ENCODE measurements around the gene IL6. TPM values are rescaled to one million over a fixed set of nuclear protein-coding genes. Genes with fewer than 3 reads are reported as not detected.

The IL6 gene
- total and polyA plus RNA-seq, 2 donors (not counting 1 experiment from before 2014, with no cell fraction given), result 2.6 to 222 TPM

DNA sequence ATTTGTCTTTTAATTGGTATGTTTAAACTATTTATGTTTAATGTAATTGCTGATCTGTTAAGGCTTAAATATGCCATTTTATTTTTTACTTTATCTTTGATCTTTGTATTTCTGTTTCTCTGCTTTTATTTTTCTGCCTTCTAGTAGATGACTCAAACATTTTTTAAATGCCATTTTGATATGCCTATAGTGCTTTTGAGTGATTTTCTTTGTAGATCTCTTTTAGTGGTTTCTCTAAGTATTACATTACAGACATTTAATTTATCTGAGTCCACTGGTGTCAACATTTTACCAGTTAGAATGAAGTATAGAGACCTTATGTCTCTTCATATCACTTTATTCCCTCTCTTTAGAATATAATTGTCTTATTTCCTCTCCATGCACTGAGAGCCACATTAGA, 32.7 kb downstream of the IL6 start:
- Mint-ChIP-seq H3K4me3 (no peak overlapping the region), H3K9me3 (ENCODE audit: insufficient read depth) (no peaks in the 10 kb centered on the region), H3K27ac (no peak overlapping the region), H3K4me1 (peaks cover 2% of the 10 kb centered on the region), H3K27me3 (peaks cover 9% of the 10 kb centered on the region)
- DNase-seq (no peak), ATAC-seq (ENCODE audit: low read depth) (no peak)
- Histone ChIP-seq H4K20me1 (ENCODE audit: control insufficient read depth, insufficient read depth, low read length, poor library complexity, severe bottlenecking) (no peaks in the 10 kb centered on the region), H3K4me3 (ENCODE audit: control extremely low read depth in 1 of 5, extremely low read depth in 1 of 5, insufficient read depth in 1 of 5, low read depth in 2 of 5, low read length in 4 of 5) (no peak overlapping the region), H3K27me3 (replicated peaks in 1 of 4; ENCODE audit: control extremely low read depth in 1 of 4, control insufficient read depth in 3 of 4, insufficient read depth in 4 of 4, low read length in 3 of 4) (peaks cover 0 to 10% (median 0%) of the 10 kb centered on the region in 4 experiments), H3K4me2 (replicated peaks; ENCODE audit: low read depth, low read length, poor library complexity, severe bottlenecking) (no peak overlapping the region), H3K4me1 (ENCODE audit: control insufficient read depth in 2 of 2, insufficient read depth in 2 of 2, low read length in 2 of 2) (no peaks in the 10 kb centered on the region), H3K9me3 (ENCODE audit: control extremely low read depth in 1 of 3, control insufficient read depth in 2 of 3, insufficient read depth in 1 of 3, low read length in 2 of 3) (peaks cover 1 to 10% (median 7%) of the 10 kb centered on the region in 3 donors), H3K79me2 (ENCODE audit: control insufficient read depth, insufficient read depth, low read length) (no peaks in the 10 kb centered on the region), H3K27ac (ENCODE audit: low read length in 2 of 2) (no peak overlapping the region), H3K36me3 (replicated peaks in 1 of 2; ENCODE audit: control extremely low read depth in 1 of 2, control insufficient read depth in 1 of 2, extremely low read depth in 1 of 2, insufficient read depth in 2 of 2, low read length in 1 of 2) (no peaks in the 10 kb centered on the region), H3K9ac (ENCODE audit: low read length) (no peak overlapping the region), H2AFZ (ENCODE audit: insufficient read depth, low read depth, low read length, poor library complexity, severe bottlenecking) (no peak overlapping the region)
- intact Hi-C loops (cut with micrococcal nuclease), result no loop called here
- CTCF ChIA-PET, result interaction anchor here (0.8 kb wide), 1 partner anchor 32 kb away, joined by 3 read pairs; no protein-coding TSS in a partner anchor
- TF ChIP-seq, protein P1, sequence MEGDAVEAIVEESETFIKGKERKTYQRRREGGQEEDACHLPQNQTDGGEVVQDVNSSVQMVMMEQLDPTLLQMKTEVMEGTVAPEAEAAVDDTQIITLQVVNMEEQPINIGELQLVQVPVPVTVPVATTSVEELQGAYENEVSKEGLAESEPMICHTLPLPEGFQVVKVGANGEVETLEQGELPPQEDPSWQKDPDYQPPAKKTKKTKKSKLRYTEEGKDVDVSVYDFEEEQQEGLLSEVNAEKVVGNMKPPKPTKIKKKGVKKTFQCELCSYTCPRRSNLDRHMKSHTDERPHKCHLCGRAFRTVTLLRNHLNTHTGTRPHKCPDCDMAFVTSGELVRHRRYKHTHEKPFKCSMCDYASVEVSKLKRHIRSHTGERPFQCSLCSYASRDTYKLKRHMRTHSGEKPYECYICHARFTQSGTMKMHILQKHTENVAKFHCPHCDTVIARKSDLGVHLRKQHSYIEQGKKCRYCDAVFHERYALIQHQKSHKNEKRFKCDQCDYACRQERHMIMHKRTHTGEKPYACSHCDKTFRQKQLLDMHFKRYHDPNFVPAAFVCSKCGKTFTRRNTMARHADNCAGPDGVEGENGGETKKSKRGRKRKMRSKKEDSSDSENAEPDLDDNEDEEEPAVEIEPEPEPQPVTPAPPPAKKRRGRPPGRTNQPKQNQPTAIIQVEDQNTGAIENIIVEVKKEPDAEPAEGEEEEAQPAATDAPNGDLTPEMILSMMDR (IDR thresholded peaks at IDR 0.05), result no peak
- no peak for TF ChIP-seq EZH2 (IDR thresholded peaks at IDR 0.05; ENCODE audit: borderline replicate concordance, insufficient read depth, low read depth, low read length, poor library complexity, severe bottlenecking)
- POLR2A ChIA-PET, result no interaction called here

DNA sequence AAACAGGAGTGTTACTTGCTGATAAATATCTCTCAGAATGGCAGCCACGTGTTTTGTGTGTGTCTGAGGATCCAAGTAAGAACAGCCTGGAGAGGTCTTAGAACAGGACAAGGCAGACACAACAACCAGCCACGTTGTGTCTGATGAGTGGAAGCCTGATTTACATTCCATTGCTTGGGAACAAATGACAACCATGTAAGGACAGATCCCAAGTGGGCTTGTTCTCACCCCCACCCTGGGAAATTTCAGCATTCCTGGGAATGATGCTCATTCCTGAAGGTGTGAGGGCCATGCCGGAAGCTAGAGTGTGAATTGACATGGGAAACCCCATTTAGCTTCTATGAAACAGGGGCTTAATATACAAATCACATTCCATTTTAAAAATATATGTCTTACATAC, 35.9 kb downstream of the IL6 start:
- Histone ChIP-seq H3K36me3 (replicated peaks in 1 of 2; ENCODE audit: control extremely low read depth in 1 of 2, control insufficient read depth in 1 of 2, extremely low read depth in 1 of 2, insufficient read depth in 2 of 2, low read length in 1 of 2) (no peaks in the 10 kb centered on the region), H3K9me3 (ENCODE audit: control extremely low read depth in 1 of 3, control insufficient read depth in 2 of 3, insufficient read depth in 1 of 3, low read length in 2 of 3) (peaks cover 1 to 10% (median 7%) of the 10 kb centered on the region in 3 donors), H3K9ac (ENCODE audit: low read length) (no peak overlapping the region), H3K4me2 (replicated peaks; ENCODE audit: low read depth, low read length, poor library complexity, severe bottlenecking) (no peak overlapping the region), H3K4me1 (ENCODE audit: control insufficient read depth in 2 of 2, insufficient read depth in 2 of 2, low read length in 2 of 2) (peaks cover 12 to 14% of the 10 kb centered on the region in 2 donors), H3K27ac (ENCODE audit: low read length in 2 of 2) (no peak overlapping the region), H4K20me1 (ENCODE audit: control insufficient read depth, insufficient read depth, low read length, poor library complexity, severe bottlenecking) (no peaks in the 10 kb centered on the region), H3K27me3 (replicated peaks in 1 of 4; ENCODE audit: control extremely low read depth in 1 of 4, control insufficient read depth in 3 of 4, insufficient read depth in 4 of 4, low read length in 3 of 4) (no peaks in the 10 kb centered on the region), H3K79me2 (ENCODE audit: control insufficient read depth, insufficient read depth, low read length) (no peaks in the 10 kb centered on the region), H3K4me3 (ENCODE audit: control extremely low read depth in 1 of 5, extremely low read depth in 1 of 5, insufficient read depth in 1 of 5, low read depth in 2 of 5, low read length in 4 of 5) (no peak overlapping the region), H2AFZ (ENCODE audit: insufficient read depth, low read depth, low read length, poor library complexity, severe bottlenecking) (no peak overlapping the region)
- ATAC-seq (ENCODE audit: low read depth) (no peak), DNase-seq (no peak)
- POLR2A ChIA-PET, result no interaction called here
- Mint-ChIP-seq H3K9me3 (ENCODE audit: insufficient read depth) (no peaks in the 10 kb centered on the region), H3K27me3 (peaks cover 3% of the 10 kb centered on the region), H3K4me1 (peaks cover 20% of the 10 kb centered on the region), H3K27ac (no peak overlapping the region), H3K4me3 (no peak overlapping the region)
- TF ChIP-seq, protein P1 (IDR thresholded peaks at IDR 0.05), result no peak
- no peak for TF ChIP-seq EZH2 (IDR thresholded peaks at IDR 0.05; ENCODE audit: borderline replicate concordance, insufficient read depth, low read depth, low read length, poor library complexity, severe bottlenecking)
- intact Hi-C loops (cut with micrococcal nuclease), result no loop called here
- 77% methylated on average over 2 of the region's 3 CpGs for WGBS (ENCODE audit: insufficient coverage)
- CTCF ChIA-PET, result no interaction called here

All from B cell (primary cell).